ENCODE measurements around the gene TMEM139.

DNA sequence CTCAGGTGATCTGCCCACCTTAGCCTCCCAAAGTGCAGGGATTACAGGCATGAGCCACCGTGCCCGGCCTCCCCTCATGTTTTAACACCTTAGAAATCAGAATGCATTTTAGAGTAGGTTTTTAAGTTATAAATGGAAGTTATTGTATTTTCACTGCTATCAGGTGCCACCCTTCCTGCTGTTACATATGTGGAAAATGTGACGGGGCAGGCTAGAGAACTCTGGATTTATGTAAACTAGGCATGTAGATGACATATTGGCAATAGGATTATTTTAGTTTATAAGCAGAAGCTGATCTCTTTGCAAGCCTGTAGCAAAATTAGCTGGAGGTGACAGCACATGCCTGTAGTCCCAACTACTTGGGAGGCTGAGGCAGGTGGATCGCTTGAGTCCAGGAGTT, 5.5 kb downstream of the TMEM139 start:
- TF ChIP-seq CTCF (IDR thresholded peaks at IDR 0.05) (no peak), TAF1 (IDR thresholded peaks at IDR 0.05; ENCODE audit: borderline replicate concordance, low read depth, low read length) (no peak), MAX (IDR thresholded peaks at IDR 0.05; ENCODE audit: low read depth) (no peak), POLR2AphosphoS5 (IDR thresholded peaks at IDR 0.05; ENCODE audit: low read depth, low read length) (no peak), EP300 (IDR thresholded peaks at IDR 0.05; ENCODE audit: borderline replicate concordance in 1 of 2, low read depth in 1 of 2, low read length in 1 of 2) (no peak), MXI1 (IDR thresholded peaks at IDR 0.05; ENCODE audit: low read depth, low read length) (no peak), NFIC (IDR thresholded peaks at IDR 0.05; ENCODE audit: borderline replicate concordance) (no peak)
